ENCODE measurements around the gene GRHPR.
A peak's percentile ranks its signal among the peaks of the same experiment; 100 is the strongest.
"Not testable (repeated sequence)": the region's sequence is repeated elsewhere in the genome, so short reads cannot be mapped to it uniquely, and the experiment has no call there.

The GRHPR gene

DNA sequence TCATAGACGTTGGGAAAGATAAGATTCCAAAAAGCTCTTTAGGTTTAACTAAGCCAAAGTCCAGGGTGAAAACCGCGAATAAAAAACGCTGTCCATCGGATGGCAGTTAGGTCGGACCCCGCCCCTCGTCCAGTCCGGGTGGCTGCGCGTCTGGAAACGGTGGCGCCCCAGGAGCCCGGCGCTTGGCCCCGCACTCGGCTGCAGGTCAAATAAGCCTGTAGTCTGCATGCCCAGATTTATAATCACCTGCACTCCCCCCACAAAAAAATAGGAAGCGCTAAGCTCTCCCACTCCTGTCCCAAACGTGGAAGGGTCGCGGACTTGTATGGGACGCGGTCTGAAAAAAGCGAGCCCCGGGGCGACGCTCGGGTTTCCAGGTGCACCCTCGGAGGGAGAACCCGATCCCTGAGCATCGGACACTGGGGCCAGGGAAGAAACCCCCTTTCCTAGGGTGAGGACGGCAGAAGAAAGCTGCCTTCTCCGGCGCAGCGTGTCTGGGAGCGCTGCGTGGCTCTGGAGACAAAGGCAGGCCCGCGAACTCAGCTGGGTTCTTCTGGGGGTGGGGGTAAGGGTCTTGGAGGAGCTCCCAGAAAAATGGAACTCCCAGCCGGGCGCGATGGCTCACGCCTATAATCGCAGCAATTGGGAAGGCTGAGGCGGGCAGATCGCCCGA is 43.7 kb downstream of the GRHPR start:
- CTCF ChIA-PET, result no interaction called here
- DNase-seq (ENCODE audit: low spot score), result peak; percentile 55
- peak overlapping the region; percentile 99 for H3K27ac ChIP-seq
- POLR2A ChIA-PET (ENCODE audit: low non-redundant PET), result interaction anchor here (0.7 to 1.3 kb wide), 2 partner anchors 19 to 20 kb away, joined by 3 read pairs; partner anchors contain the start of gene POLR1E
- TF ChIP-seq, protein P1, sequence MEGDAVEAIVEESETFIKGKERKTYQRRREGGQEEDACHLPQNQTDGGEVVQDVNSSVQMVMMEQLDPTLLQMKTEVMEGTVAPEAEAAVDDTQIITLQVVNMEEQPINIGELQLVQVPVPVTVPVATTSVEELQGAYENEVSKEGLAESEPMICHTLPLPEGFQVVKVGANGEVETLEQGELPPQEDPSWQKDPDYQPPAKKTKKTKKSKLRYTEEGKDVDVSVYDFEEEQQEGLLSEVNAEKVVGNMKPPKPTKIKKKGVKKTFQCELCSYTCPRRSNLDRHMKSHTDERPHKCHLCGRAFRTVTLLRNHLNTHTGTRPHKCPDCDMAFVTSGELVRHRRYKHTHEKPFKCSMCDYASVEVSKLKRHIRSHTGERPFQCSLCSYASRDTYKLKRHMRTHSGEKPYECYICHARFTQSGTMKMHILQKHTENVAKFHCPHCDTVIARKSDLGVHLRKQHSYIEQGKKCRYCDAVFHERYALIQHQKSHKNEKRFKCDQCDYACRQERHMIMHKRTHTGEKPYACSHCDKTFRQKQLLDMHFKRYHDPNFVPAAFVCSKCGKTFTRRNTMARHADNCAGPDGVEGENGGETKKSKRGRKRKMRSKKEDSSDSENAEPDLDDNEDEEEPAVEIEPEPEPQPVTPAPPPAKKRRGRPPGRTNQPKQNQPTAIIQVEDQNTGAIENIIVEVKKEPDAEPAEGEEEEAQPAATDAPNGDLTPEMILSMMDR (conservative IDR thresholded peaks at IDR 0.05; ENCODE audit: low read depth), result no peak

DNA sequence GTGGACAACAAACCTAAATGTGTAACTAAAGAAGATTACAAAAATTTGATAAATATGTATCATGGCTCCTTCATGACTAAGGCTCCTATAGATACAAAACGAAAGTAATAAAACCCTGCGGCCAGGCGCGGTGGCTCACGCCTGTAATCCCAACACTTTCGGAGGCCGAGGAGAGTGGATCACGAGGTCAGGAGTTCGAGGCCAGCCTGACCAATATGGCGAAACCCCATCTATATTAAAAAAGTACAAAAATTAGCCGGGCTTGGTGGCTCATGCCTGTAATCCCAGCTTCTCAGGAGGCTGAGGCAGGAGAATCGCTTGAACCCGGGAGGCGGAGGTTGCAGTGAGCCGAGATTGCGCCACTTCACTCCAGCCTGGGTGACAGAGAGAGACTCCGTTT is 45.0 kb downstream of the GRHPR start:
- H3K27ac ChIP-seq, result peak overlapping the region; percentile 75
- POLR2A ChIA-PET (ENCODE audit: low non-redundant PET); CTCF ChIA-PET; DNase-seq (ENCODE audit: low spot score): not testable (repeated sequence)

DNA sequence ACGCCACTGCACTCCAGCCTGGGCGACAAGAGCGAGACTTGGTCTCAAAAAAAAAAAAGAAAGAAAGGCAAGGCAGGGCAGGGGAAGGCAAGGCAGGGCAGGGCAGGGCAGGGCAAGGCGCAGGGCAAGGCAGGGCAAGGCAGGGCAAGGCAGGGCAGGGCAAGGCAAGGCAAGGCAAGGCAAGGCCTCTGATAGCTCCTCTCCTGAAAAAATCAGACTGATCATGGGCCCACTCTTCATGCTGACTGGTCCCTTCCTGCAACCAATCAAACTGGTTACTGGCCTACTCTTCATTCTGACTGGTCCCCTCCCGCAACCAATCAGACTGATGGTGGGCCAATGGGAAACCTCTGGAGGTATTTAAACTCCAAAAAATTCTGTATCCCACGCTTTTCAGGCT is 46.1 kb downstream of the GRHPR start:
- H3K27ac ChIP-seq, result peak overlapping the region; percentile 75
- ChIA-PET CTCF (no interaction called here), POLR2A (ENCODE audit: low non-redundant PET) (interaction anchor here (0.6 kb wide), 1 partner anchor 493 kb away, joined by 3 read pairs; no protein-coding TSS in a partner anchor)
- no peak for DNase-seq (ENCODE audit: low spot score)
- TF ChIP-seq, protein P1 (conservative IDR thresholded peaks at IDR 0.05; ENCODE audit: low read depth), result no peak

DNA sequence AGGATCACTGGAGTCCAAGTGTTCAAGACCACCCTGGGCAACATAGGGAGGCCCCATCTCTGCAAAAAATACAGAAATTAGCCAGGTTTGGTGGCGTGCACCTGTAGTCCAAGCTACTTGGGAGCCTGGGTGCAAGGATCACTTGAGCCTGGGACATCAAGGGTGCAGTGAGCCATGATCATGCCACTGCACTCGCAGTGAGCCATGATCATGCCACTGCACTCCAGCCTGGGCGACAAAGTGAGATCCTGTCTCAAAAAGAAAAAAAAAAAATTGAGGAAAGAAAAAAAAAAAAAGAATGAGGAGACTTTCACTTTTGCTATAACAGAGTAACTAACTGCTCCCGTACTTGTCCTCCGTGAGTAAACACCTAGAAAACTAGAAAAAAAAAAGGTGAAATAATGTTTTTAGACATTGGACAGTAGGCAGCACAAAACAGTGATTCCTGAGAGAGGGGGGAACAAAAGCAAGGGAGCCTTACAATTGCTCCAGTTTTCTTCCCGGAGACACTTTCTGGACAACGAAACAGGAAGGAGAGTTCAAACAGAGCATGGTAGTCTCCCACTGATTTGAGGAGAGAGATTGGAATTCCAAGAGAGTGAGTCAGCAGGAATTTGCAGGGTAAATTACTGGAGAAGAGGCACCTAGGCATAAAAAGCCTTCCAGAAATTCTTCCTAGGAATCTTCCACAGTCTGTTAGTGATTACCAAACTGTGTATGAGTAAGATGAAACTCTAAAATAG is 49.6 kb downstream of the GRHPR start:
- peak overlapping the region; percentile 98 for H3K27ac ChIP-seq
- POLR2A ChIA-PET (ENCODE audit: low non-redundant PET), result no interaction called here
- TF ChIP-seq, protein P1 (conservative IDR thresholded peaks at IDR 0.05; ENCODE audit: low read depth), result no peak
- DNase-seq (ENCODE audit: low spot score), result peak; percentile 87
- CTCF ChIA-PET, result no interaction called here

DNA sequence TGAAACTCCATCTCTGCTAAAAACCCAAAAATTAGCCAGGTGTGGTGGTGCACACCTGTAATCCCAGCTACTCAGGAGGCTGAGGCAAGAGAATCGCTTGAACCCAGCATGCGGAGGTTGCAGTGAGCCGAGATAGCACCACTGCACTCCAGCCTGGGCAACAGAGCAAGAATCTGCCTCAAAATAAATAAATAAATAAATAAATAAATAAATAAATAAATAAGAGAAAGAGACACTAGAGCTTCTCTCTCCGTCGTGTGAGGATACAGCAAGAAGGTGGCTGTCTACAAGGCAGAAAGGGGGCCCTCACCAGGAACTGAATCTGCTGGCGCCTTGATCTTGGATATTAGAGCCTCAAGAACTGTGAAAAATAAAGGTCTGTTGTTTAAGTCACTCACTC is 51.5 kb downstream of the GRHPR start:
- DNase-seq (ENCODE audit: low spot score); POLR2A ChIA-PET (ENCODE audit: low non-redundant PET): not testable (repeated sequence)
- peak overlapping the region; percentile 98; the same call in 1 of the 2 replicates for H3K27ac ChIP-seq
- CTCF ChIA-PET, result interaction anchor here (0.7 kb wide), 1 partner anchor 8 kb away, joined by 5 read pairs; no protein-coding TSS in a partner anchor

DNA sequence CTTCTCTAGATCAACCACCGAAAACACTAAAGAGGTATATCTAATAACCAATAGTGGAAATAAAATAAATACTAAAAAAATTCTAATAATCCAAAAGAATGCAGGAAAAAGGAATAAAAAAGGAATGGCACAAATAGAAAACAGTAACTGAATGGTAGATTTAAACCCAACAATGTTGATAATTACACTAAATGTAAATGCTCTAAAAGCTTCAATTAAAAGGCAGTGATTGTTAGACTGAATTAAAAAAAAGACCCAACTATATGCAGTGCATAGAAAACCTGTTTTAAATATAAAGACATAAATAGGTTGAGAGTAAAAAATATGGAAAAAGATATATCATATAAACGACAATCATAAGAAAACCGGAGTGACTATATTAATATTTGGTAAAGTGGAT is 51.9 kb downstream of the GRHPR start:
- CTCF ChIA-PET, result no interaction called here
- POLR2A ChIA-PET (ENCODE audit: low non-redundant PET), result no interaction called here
- TF ChIP-seq, protein P1 (conservative IDR thresholded peaks at IDR 0.05; ENCODE audit: low read depth), result no peak
- no peak for DNase-seq (ENCODE audit: low spot score)
- H3K27ac ChIP-seq, result no peak overlapping the region

DNA sequence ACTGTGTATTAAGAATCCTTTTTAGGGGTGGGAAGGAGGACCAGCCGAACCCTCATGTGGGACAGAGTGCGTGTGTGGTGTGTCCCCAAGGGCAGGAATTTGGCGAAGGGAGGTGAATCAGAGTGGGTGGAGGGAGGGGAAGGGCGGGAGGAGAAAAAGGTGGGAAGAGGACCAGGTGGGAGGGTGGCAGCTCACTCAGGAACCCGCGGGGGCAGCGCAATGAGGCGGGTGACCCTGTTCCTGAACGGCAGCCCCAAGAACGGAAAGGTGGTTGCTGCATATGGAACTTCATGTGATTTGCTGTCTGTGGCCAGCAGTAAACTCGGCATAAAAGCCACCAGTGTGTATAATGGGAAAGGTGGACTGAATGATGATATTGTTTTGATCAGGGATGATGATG is 54.4 kb downstream of the GRHPR start:
- H3K27ac ChIP-seq, result no peak overlapping the region

DNA sequence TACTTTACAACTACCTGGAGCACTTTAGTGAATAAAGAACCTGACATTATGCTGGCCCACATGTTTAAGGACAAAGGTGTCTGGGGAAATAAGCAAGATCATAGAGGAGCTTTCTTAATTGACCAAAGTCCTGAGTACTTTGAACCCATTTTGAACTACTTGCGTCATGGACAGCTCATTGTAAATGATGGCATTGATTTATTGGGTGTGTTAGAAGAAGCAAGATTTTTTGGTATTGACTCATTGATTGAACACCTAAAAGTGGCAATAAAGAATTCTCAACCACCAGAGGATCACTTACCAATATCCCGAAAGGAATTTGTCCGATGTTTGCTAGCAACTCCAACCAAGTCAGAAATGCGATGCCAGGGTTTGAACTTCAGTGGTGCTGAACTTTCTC is 54.9 kb downstream of the GRHPR start:
- DNase-seq (ENCODE audit: low spot score); H3K27ac ChIP-seq; POLR2A ChIA-PET (ENCODE audit: low non-redundant PET); CTCF ChIA-PET: not testable (repeated sequence)

More for the DNA sequence above, 54.4 kb downstream of the GRHPR start:
- DNase-seq (ENCODE audit: low spot score), result no peak
- ChIA-PET POLR2A (ENCODE audit: low non-redundant PET) (no interaction called here), CTCF (no interaction called here)
- TF ChIP-seq, protein P1 (conservative IDR thresholded peaks at IDR 0.05; ENCODE audit: low read depth), result no peak

DNA sequence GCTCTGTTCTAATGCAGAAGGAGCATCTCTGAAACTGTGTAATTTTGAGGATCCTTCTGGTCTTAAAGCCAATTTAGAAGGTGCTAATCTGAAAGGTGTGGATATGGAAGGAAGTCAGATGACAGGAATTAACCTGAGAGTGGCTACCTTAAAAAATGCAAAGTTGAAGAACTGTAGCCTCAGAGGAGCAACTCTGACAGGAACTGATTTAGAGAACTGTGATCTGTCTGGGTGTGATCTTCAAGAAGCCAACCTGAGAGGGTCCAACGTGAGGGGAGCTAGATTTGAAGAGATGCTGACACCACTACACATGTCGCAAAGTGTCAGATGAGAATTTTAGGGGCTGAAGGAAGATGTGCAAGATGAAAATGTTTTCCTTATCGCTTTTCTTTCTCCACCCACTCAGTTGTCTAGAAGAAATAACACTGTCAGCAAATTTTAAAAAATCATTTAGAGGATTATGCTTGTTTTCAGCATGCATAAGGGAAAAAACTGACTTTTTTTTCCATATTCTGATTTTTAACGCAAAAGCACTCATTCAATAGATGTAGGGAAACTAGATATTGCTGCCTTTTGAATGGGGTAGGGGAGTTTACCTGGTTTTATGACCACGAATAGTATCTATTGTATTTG is 55.6 kb downstream of the GRHPR start:
- CTCF ChIA-PET, result interaction anchor here (0.7 kb wide), 1 partner anchor 272 kb away, joined by 3 read pairs; no protein-coding TSS in a partner anchor
- H3K27ac ChIP-seq; DNase-seq (ENCODE audit: low spot score); POLR2A ChIA-PET (ENCODE audit: low non-redundant PET): not testable (repeated sequence)
